H1 (cell line): Measurements from ENCODE around the gene ARHGAP26. TPM values are rescaled to one million over a fixed set of nuclear protein-coding genes. Genes with fewer than 3 reads are reported as not detected.

ENCODE experiments used
- ATF2 ChIP-seq: IDR thresholded peaks from 2 replicates; pipeline ENCODE4 v1.6.1; 2012; ENCODE audit warnings: low read length, inconsistent platforms
- CHD1 ChIP-seq: IDR thresholded peaks from 2 replicates; pipeline ENCODE4 v1.6.1; 2012; ENCODE audit warnings: low read depth, low read length, improper control_type of control experiment
- CHD7 ChIP-seq: fragments of 300-600 bp; sonication (generic); IDR thresholded peaks from 2 replicates; pipeline ENCODE4 v1.7.1; 2012; ENCODE audit warnings: low read length, moderate library complexity, mild to moderate bottlenecking, inconsistent platforms; ENCODE audit not compliant: insufficient replicate concordance
- POU5F1 ChIP-seq: IDR thresholded peaks from 2 replicates; pipeline ENCODE4 v1.6.1; 2011; ENCODE audit warnings: low read depth, mild to moderate bottlenecking, low read length, moderate library complexity
- RNF2 ChIP-seq: fragments of 200-900, 300-1000 bp; sonication (generic); IDR thresholded peaks from 2 replicates; pipeline ENCODE4 v1.7.1; 2016; ENCODE audit warnings: borderline replicate concordance, low read depth, mild to moderate bottlenecking, antibody characterized with exemption, low read length; ENCODE audit not compliant: poor library complexity, severe bottlenecking; ENCODE audit errors: missing control alignments
- SP2 ChIP-seq: IDR thresholded peaks from 2 replicates; pipeline ENCODE4 v1.6.1; 2012; ENCODE audit warnings: mild to moderate bottlenecking, low read length, inconsistent platforms
- TCF12 ChIP-seq: IDR thresholded peaks from 2 replicates; pipeline ENCODE4 v1.6.1; 2011; ENCODE audit warnings: low read depth, mild to moderate bottlenecking, low read length
- polyA plus RNA-seq, 7 experiments: library from polyadenylated mRNA; depleted of rRNA in 3 of 7; stranded (reverse) in 5 of 7; unstranded in 2 of 7; fragments of >200 nt in 5 of 7; fragments of 200-250 nt in 2 of 7; gene quantifications; 1 replicate in 5 of 7; 2 replicates in 1 of 7; 4 replicates in 1 of 7; pipeline versions ENCODE4 v1.2.1 to v1.2.3, GENCODE V29; 2011 to 2013; ENCODE audit warnings: missing spikeins in 2 of 7, mixed read lengths in 2 of 7
- total RNA-seq: library from RNA; stranded (reverse); fragmentation: NEBNext Ultra II Directional; extraction: Animal tissue kit (Norgen Biotek cat#: 25700); gene quantifications from 2 replicates; pipeline ENCODE4 v1.2.1, GENCODE V29; 2021

Gene ARHGAP26
- total and polyA plus RNA-seq, 2 of the 8 experiments (the other 6 are each of a cell fraction or from before 2014, with no cell fraction given), result 7.1 to 24.8 TPM

- no peak for TF ChIP-seq ATF2
- no peak for TF ChIP-seq POU5F1
- TF ChIP-seq CHD7, result no peak
- no peak for TF ChIP-seq TCF12
- TF ChIP-seq CHD1, result no peak
- no peak for TF ChIP-seq SP2
- TF ChIP-seq RNF2, result no peak
- TF ChIP-seq, all 59 proteins: peak for 0
Observed at GRCh38 chr5:142869886-142870285, 99.7 kb downstream of the ARHGAP26 start (continued).
